Neutrophil (primary cell): ENCODE results near the gene CRBN.

Experiments
- H3K27ac ChIP-seq: fragments of 200-600 bp; sonication (generic); 2 replicates; pipeline ENCODE4 v1.5.1; 2016; ENCODE audit warnings: mild to moderate bottlenecking, moderate library complexity
- H3K27me3 ChIP-seq: fragments of 200-600 bp; sonication (generic); 2 replicates; pipeline ENCODE4 v1.6.0; 2016; ENCODE audit warnings: mild to moderate bottlenecking
- H3K36me3 ChIP-seq: fragments of 200-600 bp; sonication (generic); 2 replicates; pipeline ENCODE4 v1.5.1; 2017
- H3K4me1 ChIP-seq, 2 experiments: fragments of 200-600 bp in 1 of 2; sonication (generic) in 1 of 2; 1 replicate in 1 of 2; 2 replicates in 1 of 2; pipeline versions ENCODE4 v1.5.1 to v1.6.1; 2013 to 2016; ENCODE audit warnings: low read depth in 1 of 2, low read length in 1 of 2, mild to moderate bottlenecking in 1 of 2, moderate library complexity in 1 of 2; ENCODE audit not compliant: control insufficient read depth in 1 of 2, insufficient read depth in 1 of 2
- H3K4me3 ChIP-seq, 2 experiments: fragments of 200-600 bp in 1 of 2; sonication (generic) in 1 of 2; 1 replicate in 1 of 2; 2 replicates in 1 of 2; pipeline ENCODE4 v1.5.1; 2013 to 2016; ENCODE audit warnings: low read depth in 1 of 2, low read length in 1 of 2, mild to moderate bottlenecking in 1 of 2, moderate library complexity in 1 of 2
- H3K9me3 ChIP-seq: fragments of 200-600 bp; sonication (generic); 2 replicates; pipeline ENCODE4 v1.5.1; 2016
- TF ChIP-seq, protein P1 (sequence below): fragments of 200-600 bp; sonication (generic); IDR thresholded peaks from 2 replicates; pipeline ENCODE4 v1.5.1; 2016; ENCODE audit warnings: antibody characterized with exemption

The CRBN gene

DNA sequence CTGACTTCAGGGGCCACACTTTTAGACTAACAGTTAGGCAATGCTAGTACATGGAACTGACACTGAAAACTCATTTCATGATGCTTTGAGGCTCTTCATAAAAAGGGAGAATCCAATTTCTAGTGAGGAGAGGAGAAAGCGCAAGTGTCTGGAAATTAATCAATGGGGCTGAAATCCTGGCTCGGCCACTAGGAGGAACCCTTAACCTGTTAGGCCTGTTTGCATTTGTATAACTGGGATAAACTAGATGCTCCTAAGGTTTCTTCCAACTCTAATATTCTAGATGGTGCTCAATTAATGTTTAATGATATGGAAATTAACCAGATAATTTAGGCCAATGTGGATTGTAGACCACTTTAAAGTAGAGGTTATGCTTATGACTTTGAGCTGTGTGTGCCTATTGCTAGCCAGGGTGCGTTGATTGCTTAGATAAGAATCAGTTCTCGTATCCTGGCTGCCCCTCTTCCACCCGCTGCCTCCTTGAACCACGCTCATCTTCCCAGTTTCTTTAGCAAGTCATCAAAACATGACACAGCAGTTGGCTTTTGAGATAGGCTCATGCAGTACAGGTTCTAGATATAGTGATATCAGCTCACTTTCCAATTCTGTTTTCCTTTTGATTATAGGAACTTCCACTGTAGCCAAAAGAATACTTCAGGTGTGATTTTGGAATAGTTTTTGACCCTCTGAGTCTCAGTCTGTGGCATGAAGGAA, 16.8 kb upstream of the CRBN start:
- TF ChIP-seq, protein P1, sequence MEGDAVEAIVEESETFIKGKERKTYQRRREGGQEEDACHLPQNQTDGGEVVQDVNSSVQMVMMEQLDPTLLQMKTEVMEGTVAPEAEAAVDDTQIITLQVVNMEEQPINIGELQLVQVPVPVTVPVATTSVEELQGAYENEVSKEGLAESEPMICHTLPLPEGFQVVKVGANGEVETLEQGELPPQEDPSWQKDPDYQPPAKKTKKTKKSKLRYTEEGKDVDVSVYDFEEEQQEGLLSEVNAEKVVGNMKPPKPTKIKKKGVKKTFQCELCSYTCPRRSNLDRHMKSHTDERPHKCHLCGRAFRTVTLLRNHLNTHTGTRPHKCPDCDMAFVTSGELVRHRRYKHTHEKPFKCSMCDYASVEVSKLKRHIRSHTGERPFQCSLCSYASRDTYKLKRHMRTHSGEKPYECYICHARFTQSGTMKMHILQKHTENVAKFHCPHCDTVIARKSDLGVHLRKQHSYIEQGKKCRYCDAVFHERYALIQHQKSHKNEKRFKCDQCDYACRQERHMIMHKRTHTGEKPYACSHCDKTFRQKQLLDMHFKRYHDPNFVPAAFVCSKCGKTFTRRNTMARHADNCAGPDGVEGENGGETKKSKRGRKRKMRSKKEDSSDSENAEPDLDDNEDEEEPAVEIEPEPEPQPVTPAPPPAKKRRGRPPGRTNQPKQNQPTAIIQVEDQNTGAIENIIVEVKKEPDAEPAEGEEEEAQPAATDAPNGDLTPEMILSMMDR = no peak
- H3K27me3 ChIP-seq = peaks cover 9% of the 10 kb centered on the region

DNA sequence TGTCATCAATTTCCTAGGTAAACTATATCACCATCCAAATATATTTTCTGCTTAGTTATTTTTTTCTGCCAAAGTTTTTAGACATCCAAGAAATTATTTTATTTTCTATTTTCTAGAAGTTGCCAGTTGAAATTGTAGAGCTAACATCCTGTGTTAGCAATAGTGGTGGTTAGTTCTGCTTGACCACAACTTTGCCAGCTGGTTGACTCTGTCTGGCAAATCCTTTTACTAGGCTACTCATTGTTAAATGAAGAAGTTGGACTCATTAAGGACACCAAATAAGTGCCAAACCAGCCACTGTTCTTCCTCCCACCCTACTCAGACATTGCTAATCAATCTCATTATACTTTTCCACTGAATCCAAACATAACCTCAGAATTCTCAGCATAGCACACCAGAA, 15.4 kb upstream of the CRBN start:
- TF ChIP-seq, protein P1 = no peak
- no peaks in the 10 kb centered on the region for H3K4me1 ChIP-seq
- H3K36me3 ChIP-seq = no peaks in the 10 kb centered on the region
- no peaks in the 10 kb centered on the region for H3K9me3 ChIP-seq
- peaks cover 9% of the 10 kb centered on the region for H3K27me3 ChIP-seq
- no peak overlapping the region for H3K4me3 ChIP-seq
- no peak overlapping the region for H3K27ac ChIP-seq

More for the DNA sequence above, 16.8 kb upstream of the CRBN start:
- Histone ChIP-seq H3K4me1 (no peaks in the 10 kb centered on the region), H3K9me3 (no peaks in the 10 kb centered on the region), H3K36me3 (no peaks in the 10 kb centered on the region), H3K27ac (no peak overlapping the region), H3K4me3 (no peak overlapping the region)

DNA sequence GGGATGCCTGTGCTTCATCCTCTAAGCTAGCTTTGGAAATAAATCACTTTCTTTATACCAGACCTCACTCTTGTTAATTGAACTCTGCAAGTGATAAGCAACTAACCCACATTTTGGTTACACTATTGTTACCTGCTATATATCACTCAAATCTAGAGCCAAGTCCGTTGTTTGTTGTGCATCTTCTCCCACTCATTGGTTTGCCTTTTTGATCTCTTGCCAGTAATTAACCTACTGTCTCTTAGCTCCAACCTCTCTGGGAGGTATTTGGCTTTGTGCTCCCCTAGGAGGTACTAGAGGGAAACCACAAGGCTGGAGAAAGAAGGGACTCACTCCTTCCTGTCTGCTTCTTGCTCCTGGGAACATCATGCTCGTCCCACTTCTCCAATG, 12.8 kb upstream of the CRBN start:
- Histone ChIP-seq H3K27ac (no peak overlapping the region), H3K9me3 (no peaks in the 10 kb centered on the region), H3K27me3 (peaks cover 9% of the 10 kb centered on the region), H3K36me3 (no peaks in the 10 kb centered on the region), H3K4me1 (no peaks in the 10 kb centered on the region), H3K4me3 (no peak overlapping the region)
- TF ChIP-seq, protein P1 = no peak

DNA sequence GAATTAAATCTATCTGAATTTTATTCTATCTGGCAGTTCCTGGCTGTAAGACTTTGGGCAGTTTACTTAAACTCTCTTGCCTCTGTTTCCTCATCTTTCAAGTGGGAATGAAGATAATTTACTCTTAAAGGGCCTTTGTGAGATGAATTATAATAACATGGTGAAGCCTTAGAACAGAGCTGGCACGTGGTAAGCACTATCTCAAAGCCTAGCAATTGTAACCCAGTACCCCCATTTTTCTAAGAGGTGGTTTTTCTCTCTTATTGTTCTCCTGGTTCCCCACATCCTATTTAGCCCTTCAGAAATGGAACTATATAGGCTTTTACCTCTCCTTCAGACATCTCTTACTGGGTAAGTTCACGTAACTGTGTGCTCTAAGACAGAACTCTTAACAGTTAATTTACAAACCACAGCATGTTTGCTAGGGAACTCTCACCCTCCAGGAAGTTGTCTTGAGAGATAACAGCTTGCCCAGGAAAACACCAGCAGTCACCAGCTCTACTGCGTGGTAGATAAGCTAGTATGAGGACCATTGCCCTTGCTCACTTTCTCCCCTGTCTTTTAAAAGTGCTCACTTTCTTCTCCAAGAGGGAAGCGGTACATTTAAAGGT, 12.3 kb upstream of the CRBN start:
- H3K27me3 ChIP-seq = peaks cover 9% of the 10 kb centered on the region
- no peaks in the 10 kb centered on the region for H3K4me1 ChIP-seq
- H3K4me3 ChIP-seq = no peak overlapping the region
- TF ChIP-seq, protein P1 = no peak
- no peak overlapping the region for H3K27ac ChIP-seq
- H3K9me3 ChIP-seq = peaks cover under 1% of the 10 kb centered on the region
- H3K36me3 ChIP-seq = no peaks in the 10 kb centered on the region

DNA sequence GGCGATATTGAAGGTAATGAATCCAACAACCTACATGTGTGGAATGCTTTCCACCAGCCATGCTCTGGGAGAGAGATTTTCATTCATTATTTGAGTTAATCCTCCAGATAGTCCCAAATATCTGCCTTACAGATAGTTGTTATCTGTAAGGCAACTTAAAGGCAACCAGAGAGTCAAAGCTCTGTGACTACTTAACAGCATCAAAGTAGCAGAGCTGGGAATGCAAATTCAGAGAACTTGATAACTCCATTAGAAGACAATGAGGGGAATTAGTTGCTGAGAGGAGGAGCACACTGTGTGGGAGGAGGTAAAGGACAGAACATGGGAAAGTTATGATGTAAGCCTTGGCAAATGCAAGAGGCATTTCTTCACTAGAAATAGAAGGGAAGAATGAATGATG, 10.5 kb upstream of the CRBN start:
- peaks cover 9% of the 10 kb centered on the region for H3K27me3 ChIP-seq
- H3K36me3 ChIP-seq = no peaks in the 10 kb centered on the region
- no peak overlapping the region for H3K4me3 ChIP-seq
- TF ChIP-seq, protein P1 = no peak
- H3K9me3 ChIP-seq = peaks cover 3% of the 10 kb centered on the region
- H3K27ac ChIP-seq = no peak overlapping the region
- no peaks in the 10 kb centered on the region for H3K4me1 ChIP-seq
